ENCODE measurements around the gene SETD2. TPM values are rescaled to one million over a fixed set of nuclear protein-coding genes. Genes with fewer than 3 reads are reported as not detected.
"Not testable (repeated sequence)": the region's sequence is repeated elsewhere in the genome, so short reads cannot be mapped to it uniquely, and the experiment has no call there.

The SETD2 gene
- 100 to 1,000 TPM in 1 of 4 donors, 10 to 100 TPM in 3; 54.3 to 113 (median 67.9) TPM for total RNA-seq

- peak; percentile 94 for DNase-seq
- Histone ChIP-seq H3K4me3 (peak within 1 kb of the TSS; percentile 84 to 97 (median 92)), H3K9me3 (no peaks in the 10 kb centered on the region), H3K27me3 (no peaks in the 10 kb centered on the region), H3K4me1 (peaks cover 15 to 44% (median 36%) of the 10 kb centered on the region in 4 donors), H3K27ac (peak within 1 kb of the TSS; percentile 95 to 99 (median 98)), H3K36me3 (no peaks in the 10 kb centered on the region)
- 0% methylated on average over 50 of the region's 95 CpGs; no CpG with 5 or more reads in 1 of the 2 donors for WGBS, 2 donors (ENCODE audit: low coverage in 1 of 2)
- TF ChIP-seq POLR2A (IDR thresholded peaks at IDR 0.05) (peak; percentile 63), POLR2AphosphoS5 (IDR thresholded peaks at IDR 0.05) (peak; percentile 54 to 81 (median 69)), EP300 (IDR thresholded peaks at IDR 0.05; ENCODE audit: low read depth) (no peak), CTCF (IDR thresholded peaks at IDR 0.05) (peak; percentile 30 to 81 (median 44))
- intact Hi-C loops (cut with DNase I; ENCODE audit: low total_unique reads), result loop anchor here (10.0 kb wide), 1 partner anchor 159 kb away; no protein-coding TSS in a partner anchor
- in situ Hi-C loops (cut with MboI; ENCODE audit: low pct_ligation_motif_present in 1 of 4, low pct_unique_long_range_greater_than_20kb in 1 of 4, low sequenced_read_pairs in 3 of 4), result loop anchor here in 1 of 4 donors (25.0 kb wide), 1 partner anchor 152 kb away; no protein-coding TSS in a partner anchor
These were observed at the start of gene SETD2 for GRCh38 chr3:47164007-47164881. Gene SETD2, minus strand, starts transcription at chr3:47164113. Its CDS starts 189 bp downstream, at chr3:47163924.

- DNase-seq, result no peak
- no peak overlapping the region for H3K27ac ChIP-seq
- TF ChIP-seq POLR2A (IDR thresholded peaks at IDR 0.05) (no peak), POLR2AphosphoS5 (IDR thresholded peaks at IDR 0.05) (no peak), CTCF (IDR thresholded peaks at IDR 0.05) (no peak), EP300 (IDR thresholded peaks at IDR 0.05; ENCODE audit: low read depth) (no peak)
- no peaks in the 10 kb centered on the region for H3K27me3 ChIP-seq
- H3K4me3 ChIP-seq, result no peak overlapping the region
- intact Hi-C loops (cut with DNase I; ENCODE audit: low total_unique reads) (no loop called here), in situ Hi-C loops (cut with MboI; ENCODE audit: low pct_ligation_motif_present in 1 of 4, low pct_unique_long_range_greater_than_20kb in 1 of 4, low sequenced_read_pairs in 3 of 4) (no loop called here)
- no peaks in the 10 kb centered on the region for H3K9me3 ChIP-seq
- 93 to 100% methylated on average over 3 of the region's 3 CpGs for WGBS, 2 donors (ENCODE audit: low coverage in 1 of 2)
- no peaks in the 10 kb centered on the region for H3K36me3 ChIP-seq
- H3K4me1 ChIP-seq, result no peaks in the 10 kb centered on the region
These were observed 47.0 kb upstream of the SETD2 start for GRCh38 chr3:47210863-47211405.

- H3K4me1 ChIP-seq; H3K27ac ChIP-seq; H3K4me3 ChIP-seq; H3K9me3 ChIP-seq; H3K36me3 ChIP-seq; DNase-seq; intact Hi-C loops (cut with DNase I; ENCODE audit: low total_unique reads); H3K27me3 ChIP-seq; in situ Hi-C loops (cut with MboI; ENCODE audit: low pct_ligation_motif_present in 1 of 4, low pct_unique_long_range_greater_than_20kb in 1 of 4, low sequenced_read_pairs in 3 of 4): not testable (repeated sequence)
- 89 to 94% methylated on average over 4 to 5 of the region's 5 CpGs for WGBS, 2 donors (ENCODE audit: low coverage in 1 of 2)
These were observed 42.1 kb upstream of the SETD2 start for GRCh38 chr3:47206022-47206421.

- Histone ChIP-seq H3K4me1 (no peaks in the 10 kb centered on the region), H3K36me3 (no peaks in the 10 kb centered on the region), H3K27ac (no peak overlapping the region), H3K9me3 (no peaks in the 10 kb centered on the region), H3K4me3 (no peak overlapping the region), H3K27me3 (no peaks in the 10 kb centered on the region)
- TF ChIP-seq POLR2AphosphoS5 (IDR thresholded peaks at IDR 0.05) (no peak), EP300 (IDR thresholded peaks at IDR 0.05; ENCODE audit: low read depth) (no peak), CTCF (IDR thresholded peaks at IDR 0.05) (no peak)
- DNase-seq, result no peak
- in situ Hi-C loops (cut with MboI; ENCODE audit: low pct_ligation_motif_present in 1 of 4, low pct_unique_long_range_greater_than_20kb in 1 of 4, low sequenced_read_pairs in 3 of 4), result no loop called here
- intact Hi-C loops (cut with DNase I; ENCODE audit: low total_unique reads), result no loop called here
These were observed 41.0 kb upstream of the SETD2 start for GRCh38 chr3:47204875-47205274.

All from transverse colon (tissue), 4 donors.